ENCODE measurements around the gene NCAN. TPM values are rescaled to one million over a fixed set of nuclear protein-coding genes. Genes with fewer than 3 reads are reported as not detected.
A peak's percentile ranks its signal among the peaks of the same experiment; 100 is the strongest.

Gene NCAN
- total and polyA plus RNA-seq, 9 of the 15 experiments (the other 6 are each of a cell fraction or from before 2014, with no cell fraction given): 0.04 TPM; not detected in 8

GRCh38 chr19:19207637-19208572 lies 3.9 kb upstream of the NCAN start:
- Histone ChIP-seq H3K9me1 (ENCODE audit: control insufficient read depth, insufficient read depth, low read length) (no peaks in the 10 kb centered on the region), H2AFZ (ENCODE audit: low read depth, low read length) (no peak overlapping the region), H3K36me3 (ENCODE audit: control insufficient read depth, insufficient read depth, low read length) (no peaks in the 10 kb centered on the region), H3K4me1 (replicated peaks in 1 of 2; ENCODE audit: control insufficient read depth in 2 of 2, insufficient read depth in 2 of 2, low read length in 2 of 2) (peaks cover 8 to 24% of the 10 kb centered on the region in 2 experiments; a peak in 4 of 5 replicates), H3K9ac (ENCODE audit: insufficient read depth in 1 of 2, low read depth in 2 of 2, low read length in 2 of 2) (no peak overlapping the region), H3K4me3 (no peak overlapping the region), H3K27ac (ENCODE audit: extremely low read depth, low read depth, low read length) (no peak overlapping the region), H3K79me2 (ENCODE audit: control insufficient read depth, insufficient read depth, low read length) (peaks cover 2% of the 10 kb centered on the region), H3K4me2 (ENCODE audit: insufficient read depth, low read length) (peak overlapping the region; percentile 33; the same call in 1 of the 2 replicates), H3K9me3 (replicated peaks; ENCODE audit: control insufficient read depth, insufficient read depth, low read depth, low read length) (no peaks in the 10 kb centered on the region), H3K27me3 (ENCODE audit: control insufficient read depth in 2 of 2, insufficient read depth in 2 of 2, low read length in 2 of 2) (peaks cover 4 to 14% of the 10 kb centered on the region in 2 experiments), H4K20me1 (replicated peaks; ENCODE audit: control insufficient read depth, insufficient read depth, low read length) (no peaks in the 10 kb centered on the region)
- CTCF ChIA-PET (ENCODE audit: low intra/inter-chr PET ratio): no interaction called here
- DNase-seq (ENCODE audit: extremely low read depth in 1 of 4, low spot score in 3 of 4): no peak
- POLR2A ChIA-PET: interaction anchor here (1.8 kb wide), 1 partner anchor 12 kb away, joined by 5 read pairs; no protein-coding TSS in a partner anchor
- in situ Hi-C loops (cut with MboI): no loop called here
- no TSS peak for BruUV-seq (replicated peaks)
- TF ChIP-seq YBX1 (IDR thresholded peaks at IDR 0.05): no peak
- TF ChIP-seq BACH1 (tag; IDR thresholded peaks at IDR 0.05): no peak
- no peak for TF ChIP-seq NCOA6 (IDR thresholded peaks at IDR 0.05)
- no peak for TF ChIP-seq NONO (IDR thresholded peaks at IDR 0.05; ENCODE audit: low read depth in 2 of 2, low read length in 1 of 2)
- TF ChIP-seq BMI1 (IDR thresholded peaks at IDR 0.05; ENCODE audit: low read length): no peak
- TF ChIP-seq MCM2 (IDR thresholded peaks at IDR 0.05; ENCODE audit: low read depth): no peak
- no peak for TF ChIP-seq PCBP2 (IDR thresholded peaks at IDR 0.05; ENCODE audit: low read depth, low read length, poor library complexity, severe bottlenecking)
- no peak for ATAC-seq
- 6% methylated on average over 5 of the region's 8 CpGs for whole genome bisulfite sequencing (ENCODE audit: insufficient coverage, low coverage, missing lambda C conversion rate)
- no peak for FAIRE-seq
- intact Hi-C loops (cut with micrococcal nuclease): no loop called here

Measured in K562 (cell line).